ENCODE results near the gene ANKS1B.
"Not testable (repeated sequence)": the region's sequence is repeated elsewhere in the genome, so short reads cannot be mapped to it uniquely, and the experiment has no call there.

ANKS1B gene

DNA sequence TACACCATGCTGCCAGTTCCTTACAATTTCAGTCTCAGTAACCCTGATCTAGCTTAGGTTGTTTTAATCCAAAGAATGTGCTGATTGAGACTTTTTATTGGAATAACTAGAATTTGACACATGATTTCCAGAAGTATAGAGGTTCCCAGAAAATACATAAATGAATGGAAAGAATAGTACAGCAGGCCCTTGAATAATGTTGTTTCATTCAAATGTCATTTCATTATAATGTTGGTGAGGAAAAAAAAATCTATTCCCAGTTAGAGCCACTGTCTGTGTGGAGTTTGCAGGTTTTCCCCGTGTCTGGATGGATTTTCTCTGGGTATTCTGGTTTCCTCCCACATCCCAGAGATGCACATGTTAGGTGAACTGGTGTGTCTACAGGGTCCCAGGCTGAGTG, 610.7 kb downstream of the ANKS1B start:
- DNase-seq (ENCODE audit: low read depth in 2 of 2): no peak

DNA sequence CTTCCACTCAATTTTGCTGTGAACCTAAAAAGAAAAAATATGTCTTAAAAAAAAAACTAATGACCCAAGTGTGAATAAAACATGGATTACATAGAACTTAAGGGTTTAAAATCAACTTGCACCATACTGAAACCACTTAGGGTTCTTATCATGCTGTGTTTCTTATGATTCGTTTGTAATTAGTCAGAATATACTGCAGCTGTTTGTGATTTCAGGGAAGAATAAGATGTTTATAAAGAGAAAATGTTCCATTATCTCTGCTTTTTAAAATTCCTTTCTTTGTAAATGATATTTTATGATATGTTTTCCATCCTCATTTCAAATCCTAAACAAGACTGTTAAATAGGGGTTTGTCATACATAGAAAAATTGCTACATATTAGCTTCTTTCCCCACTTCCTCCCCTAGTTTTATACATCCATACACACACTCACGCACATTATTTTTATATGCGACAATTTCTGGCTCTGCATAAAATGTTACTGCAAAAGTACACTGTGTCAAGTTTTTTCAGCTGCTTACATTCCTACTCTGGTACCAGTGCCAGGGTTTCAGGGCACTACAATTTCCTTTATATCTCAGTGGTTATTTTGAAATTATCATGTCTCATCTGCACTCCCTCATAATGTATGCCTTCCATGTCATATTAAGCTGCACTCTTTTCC, 612.3 kb downstream of the ANKS1B start:
- DNase-seq (ENCODE audit: low read depth in 2 of 2): no peak

DNA sequence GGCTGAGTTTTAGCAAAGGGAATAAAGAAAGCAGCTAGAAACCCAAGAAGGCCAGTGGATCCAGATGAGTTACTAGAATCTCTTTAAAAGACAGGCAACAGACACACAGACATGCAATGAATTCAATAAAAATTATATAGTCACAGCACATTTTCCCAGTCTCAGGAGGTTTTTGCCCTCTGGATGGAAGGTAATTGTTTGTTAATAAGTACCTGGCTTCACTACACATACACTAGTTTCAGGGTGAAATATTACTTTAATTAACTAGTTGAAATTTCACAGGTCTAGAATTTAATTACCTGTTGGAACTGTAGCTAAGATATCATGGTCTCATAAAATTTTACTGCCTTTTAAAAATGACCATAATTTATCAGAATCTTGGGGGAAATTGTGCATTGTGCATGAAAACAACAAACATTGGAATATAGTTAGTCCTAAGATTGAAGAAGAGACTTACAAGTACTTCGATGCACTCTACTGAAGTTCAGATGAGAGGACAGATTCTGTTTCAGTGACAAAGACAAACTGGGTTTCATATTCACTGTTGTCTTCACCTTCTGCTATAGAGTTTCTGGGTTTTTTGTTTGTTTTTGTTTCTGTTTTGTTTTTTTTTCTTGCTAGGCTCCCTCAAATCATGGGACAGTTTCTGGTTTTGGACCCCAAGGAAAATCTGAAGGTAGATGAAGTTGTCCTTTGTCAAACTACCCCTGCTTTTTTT, 614.2 kb downstream of the ANKS1B start:
- no peak for DNase-seq (ENCODE audit: low read depth in 2 of 2)

DNA sequence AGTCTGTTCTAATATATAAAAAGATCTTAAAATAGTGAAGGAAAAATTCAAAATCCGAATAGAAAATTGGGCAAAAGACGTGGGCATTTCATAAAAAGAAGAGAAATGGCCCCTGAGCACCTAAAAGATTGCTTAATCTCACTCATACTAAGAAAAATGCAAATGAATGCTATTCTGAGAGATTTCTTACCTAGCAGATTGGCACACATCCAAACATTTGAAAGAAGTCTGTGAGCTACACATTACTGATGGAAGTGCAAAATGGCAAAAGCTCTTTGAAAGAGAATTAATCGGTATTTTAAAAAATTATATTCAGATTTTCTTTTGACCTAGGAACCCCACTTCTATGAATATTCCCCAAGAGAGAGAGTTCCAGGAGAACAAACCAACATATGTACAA, 617.6 kb downstream of the ANKS1B start:
- DNase-seq (ENCODE audit: low read depth in 2 of 2): no peak

DNA sequence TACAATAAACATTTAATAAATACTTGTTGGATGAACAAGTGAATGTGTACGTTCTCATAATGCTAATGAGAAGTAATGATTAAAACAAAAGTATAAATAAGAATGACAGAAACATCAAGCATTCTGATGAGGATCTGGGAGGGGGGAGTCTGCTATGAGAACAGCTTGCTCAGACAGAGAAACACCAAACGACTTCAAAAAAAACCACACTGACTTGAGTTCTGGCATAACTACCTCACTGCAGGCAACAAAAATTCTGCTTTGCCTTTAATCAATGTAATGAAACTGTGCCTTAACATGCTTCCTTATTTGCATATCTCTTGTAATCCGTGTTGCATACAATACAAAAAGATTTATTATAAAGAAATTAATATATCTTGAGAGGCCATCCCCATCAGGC, 632.5 kb downstream of the ANKS1B start:
- no peak for DNase-seq (ENCODE audit: low read depth in 2 of 2)

DNA sequence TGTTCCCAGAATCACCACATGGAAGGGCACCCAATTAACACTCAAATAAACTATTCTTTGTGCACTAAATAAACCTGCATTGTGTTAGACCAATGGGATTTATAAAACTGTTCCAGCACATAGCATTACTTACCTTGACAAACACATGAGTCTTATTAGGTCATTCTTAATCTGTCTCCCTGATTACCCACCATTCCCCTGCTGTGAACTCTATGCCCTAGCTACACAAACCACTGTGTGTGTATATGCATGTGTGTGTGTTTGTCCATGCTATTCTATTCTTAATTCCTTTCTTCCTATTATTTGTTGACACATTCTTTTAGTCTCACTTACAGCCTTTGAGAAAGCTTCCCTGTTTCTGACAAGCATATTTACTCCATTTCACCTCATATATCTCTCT, 640.8 kb downstream of the ANKS1B start:
- no peak for DNase-seq (ENCODE audit: low read depth in 2 of 2)

DNA sequence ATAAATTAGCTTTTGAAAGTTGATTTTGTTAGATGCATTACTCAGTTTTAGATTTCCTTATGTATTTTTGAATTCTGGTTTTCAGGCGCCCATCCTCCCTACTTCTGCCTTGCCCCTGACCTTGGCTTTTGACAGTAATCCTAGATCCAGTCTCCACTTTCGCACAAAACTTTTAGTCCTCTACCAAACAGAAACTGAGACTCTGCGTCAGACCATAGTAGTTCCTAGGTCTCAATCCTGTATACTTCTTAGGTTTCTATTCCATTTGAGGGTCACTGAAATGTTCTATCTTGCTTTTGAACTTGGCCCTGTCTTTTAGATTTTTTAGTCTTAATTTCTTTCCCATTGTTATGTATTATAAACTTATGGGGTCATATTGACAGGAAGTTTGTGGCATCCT, 645.1 kb downstream of the ANKS1B start:
- no peak for DNase-seq (ENCODE audit: low read depth in 2 of 2)

DNA sequence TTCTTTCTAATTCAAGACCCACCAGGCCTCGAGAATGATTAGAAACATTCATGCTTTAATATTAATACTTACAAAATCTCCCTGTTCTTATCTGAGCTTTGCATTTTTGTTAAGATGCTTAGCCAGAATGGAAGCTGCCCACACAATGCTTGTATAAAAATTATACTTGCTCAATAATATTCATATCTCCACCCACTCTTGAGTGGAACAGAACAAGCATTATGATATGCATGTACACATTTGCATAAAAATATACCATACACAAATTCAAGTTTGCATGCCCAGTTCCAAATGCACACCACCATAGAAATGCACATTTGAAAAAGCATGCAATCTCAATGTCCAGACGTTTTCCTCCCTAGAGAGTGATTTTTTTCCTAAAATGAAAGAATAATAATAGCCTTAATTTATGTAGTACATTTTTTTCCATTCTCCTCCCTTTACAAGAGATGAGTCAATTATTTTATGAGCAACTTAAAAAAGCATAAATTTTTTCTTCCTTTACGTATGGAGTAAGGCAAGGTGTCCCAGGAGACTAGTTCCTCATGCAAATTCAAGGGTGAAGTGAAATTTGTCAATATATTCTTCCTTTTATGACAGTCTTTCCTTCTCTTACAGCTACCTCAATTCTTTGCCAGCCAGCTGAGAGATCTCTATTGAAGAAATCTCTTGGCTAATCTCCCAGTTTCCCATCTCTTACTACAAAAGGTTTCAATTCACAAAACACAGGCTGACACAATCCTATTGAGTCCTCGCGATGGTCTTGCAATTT, 650.3 kb downstream of the ANKS1B start:
- DNase-seq (ENCODE audit: low read depth in 2 of 2): no peak

DNA sequence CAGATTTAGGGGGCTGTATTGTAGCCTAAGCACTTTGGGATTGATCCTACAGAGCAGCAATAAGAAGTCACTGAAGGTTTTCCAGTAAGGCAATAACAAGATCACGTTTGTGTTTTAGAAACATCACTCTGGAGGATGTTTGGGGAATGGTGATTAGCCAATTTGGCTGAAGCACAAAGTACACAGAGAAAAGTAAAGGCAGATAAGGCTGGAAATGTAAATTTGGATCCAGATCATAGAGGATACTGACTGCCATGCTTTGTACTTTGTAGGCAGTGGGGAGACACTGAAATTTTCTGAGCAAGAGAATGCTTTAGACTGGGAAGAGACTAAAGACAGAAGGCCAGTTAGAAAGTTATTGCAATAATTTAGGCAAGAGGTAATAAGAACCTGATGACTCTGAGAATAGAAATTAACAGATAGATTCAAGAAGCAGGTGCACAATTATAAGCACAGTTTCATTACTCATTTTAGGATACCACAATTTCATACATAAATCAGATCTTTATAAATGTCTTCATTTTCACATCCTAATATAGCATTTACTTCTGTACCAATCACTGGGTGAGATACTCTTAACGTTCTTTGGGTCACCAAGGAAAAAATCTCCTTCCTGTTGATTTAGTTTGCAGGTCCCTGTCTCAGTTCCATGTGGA, 651.7 kb downstream of the ANKS1B start:
- DNase-seq (ENCODE audit: low read depth in 2 of 2): no peak

DNA sequence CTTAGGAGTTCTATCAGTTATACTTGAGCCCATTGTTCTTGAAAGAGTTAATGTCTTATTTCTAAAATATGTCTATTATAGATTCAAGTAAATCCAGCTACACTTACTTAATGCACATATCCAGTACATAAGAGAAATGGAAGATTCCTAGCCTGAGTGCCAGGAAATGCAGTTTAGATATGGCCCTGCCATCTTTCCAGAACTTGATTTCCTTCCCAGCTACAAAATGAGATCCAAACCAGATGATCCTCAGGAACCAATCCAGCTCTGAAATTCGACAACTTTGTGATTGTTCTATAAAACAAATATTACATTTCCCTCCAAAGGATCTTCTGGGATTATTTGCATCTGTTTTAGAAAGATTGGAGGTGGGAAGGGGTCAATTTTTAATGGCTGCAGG, 654.5 kb downstream of the ANKS1B start:
- DNase-seq (ENCODE audit: low read depth in 2 of 2): no peak

DNA sequence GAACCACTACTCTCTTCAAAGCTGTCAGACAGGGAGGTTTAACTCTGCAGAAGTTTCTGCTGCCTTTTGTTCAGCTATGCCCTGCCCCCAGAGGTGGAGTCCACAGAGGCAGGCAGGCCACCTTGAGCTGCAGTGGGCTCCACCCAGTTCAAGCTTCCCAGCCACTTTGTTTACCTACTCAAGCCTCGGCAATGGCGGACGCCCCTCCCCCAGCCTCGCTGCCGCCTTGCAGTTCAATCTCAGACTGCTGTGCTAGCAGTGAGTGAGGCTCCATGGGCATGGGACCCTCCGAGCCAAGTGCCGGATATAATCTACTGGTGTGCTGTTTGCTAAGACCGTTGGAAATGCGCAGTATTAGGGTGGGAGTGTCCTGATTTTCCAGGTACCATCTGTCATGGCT, 663.5 kb downstream of the ANKS1B start:
- not testable (repeated sequence) for DNase-seq (ENCODE audit: low read depth in 2 of 2)

DNA sequence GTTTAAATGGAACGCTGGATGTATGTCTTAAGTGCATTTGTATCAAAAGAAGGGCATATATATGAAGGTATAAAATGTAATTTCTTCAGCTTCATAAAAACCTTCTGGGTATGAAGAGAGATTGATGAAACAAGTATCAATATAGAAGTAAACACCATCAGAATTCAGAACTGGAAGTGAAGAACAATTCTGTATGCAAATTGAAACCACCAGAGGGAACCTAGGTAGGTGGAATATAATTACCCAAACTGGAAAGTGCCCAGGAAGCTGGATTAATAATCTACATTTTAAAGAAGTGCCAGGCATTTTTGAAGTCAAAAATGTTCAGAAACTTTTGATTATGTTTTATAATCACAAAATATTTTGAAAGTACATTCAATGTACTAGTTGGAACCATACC, 673.4 kb downstream of the ANKS1B start:
- no peak for DNase-seq (ENCODE audit: low read depth in 2 of 2)

DNA sequence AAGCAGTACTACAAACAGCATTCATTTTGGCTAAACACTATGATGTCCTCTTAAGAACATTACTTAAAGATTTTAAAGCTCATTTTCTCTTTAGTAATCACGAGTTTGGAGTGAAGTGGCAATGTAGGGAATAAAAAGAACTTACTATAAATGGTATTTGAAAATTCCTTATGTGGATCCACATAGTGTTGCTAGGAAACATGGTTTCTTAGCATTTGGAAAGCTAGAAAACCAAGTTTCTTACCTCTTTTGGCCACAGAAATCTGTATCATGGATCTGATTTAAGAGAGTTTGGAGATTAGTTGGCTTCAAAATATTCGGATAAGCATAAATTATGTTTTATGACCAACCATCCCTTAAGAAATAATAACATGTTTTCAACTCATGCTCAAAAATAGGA, 674.9 kb downstream of the ANKS1B start:
- DNase-seq (ENCODE audit: low read depth in 2 of 2): no peak

DNA sequence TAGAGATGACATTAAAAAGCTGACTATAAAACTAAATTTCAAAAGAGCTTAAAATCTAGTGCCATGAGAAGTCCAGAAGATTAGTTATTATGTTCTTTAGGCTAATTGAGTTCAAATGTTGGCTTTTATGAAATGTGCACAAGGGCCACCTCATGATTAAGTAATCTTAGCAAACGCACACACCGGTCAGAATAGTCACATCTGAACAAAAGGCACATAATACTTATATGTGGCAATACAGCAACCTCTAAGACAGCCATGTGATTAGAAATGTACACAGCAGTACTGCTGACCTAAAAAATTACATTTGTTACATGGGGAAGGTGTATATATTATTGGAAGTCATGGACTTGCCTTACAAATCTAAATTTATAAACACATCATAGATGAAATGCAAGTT, 681.9 kb downstream of the ANKS1B start:
- DNase-seq (ENCODE audit: low read depth in 2 of 2): no peak

DNA sequence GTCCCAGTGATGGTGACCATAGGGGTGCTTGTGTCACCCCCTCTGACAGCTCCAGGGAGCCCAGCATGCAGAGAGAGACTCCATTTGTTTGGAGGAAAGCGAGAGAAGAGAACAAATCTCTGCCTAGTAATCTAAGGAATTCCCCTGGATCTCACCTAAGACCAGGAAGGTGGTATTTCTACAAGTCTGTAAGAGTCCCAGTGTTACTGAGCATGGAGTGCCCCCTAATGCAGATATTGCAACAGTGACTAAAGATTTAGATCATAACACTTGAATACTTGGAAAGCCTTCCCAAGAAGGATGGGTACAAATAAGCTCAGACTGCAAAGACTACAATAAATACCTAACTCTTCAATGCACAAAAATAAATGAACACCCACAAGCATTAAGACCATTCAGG, 697.6 kb downstream of the ANKS1B start:
- DNase-seq (ENCODE audit: low read depth in 2 of 2): no peak

DNA sequence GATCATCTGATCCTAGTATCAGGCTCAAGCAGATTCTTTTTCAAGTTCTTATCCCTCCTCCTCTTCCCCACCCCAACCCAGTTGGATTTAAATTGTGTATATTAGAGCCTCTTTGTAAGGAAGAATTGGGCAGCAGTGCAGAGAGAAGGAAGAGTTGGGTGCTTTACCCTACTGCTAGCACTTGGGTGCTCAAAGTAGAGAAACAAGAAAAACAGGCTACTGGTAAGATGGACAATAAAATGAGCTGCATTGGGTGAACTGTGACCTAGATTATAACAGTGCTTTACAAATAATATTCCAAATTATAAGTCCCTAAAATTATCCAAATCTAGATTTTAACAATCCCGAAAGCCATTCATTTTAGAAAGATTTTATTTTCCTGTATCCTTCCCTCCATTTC, 700.6 kb downstream of the ANKS1B start:
- no peak for DNase-seq (ENCODE audit: low read depth in 2 of 2)

DNA sequence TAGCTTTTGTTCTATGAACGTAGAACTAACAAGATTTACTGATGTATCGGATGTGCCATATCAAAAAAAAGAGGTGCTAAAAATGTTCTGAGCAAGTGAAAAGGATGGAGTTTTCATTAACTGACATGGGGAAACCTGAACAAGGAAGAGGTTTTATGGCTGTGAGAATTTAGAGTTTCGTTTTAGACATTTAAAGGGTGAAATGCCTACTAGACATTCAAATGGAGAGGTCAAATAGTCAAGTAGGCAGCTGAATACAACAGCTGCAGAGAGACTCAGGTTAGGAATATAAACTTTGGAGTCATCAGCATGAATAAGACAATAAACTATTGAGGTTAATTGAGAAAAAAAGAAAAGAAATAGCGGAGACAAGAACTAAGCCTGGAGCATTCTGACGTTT, 702.1 kb downstream of the ANKS1B start:
- DNase-seq (ENCODE audit: low read depth in 2 of 2): no peak

DNA sequence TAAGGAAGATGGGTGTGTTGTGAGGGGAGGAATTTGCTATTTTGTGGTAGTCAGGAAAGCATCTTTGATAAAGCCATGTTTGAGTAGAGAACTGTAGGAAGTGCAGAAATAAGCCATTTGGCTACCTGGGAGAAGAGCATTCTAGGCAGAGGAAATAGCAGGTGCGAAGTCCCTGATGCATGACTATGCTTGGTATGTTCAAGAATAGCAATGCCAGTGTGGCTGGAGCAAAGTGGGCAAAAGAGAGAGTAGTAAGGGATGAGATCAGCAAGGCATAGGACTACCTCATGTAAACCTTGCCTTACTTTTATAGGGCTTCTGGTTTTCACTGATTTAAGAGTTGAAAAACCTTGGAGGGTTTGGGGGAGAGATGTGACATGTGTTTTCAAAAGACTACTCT, 702.6 kb downstream of the ANKS1B start:
- no peak for DNase-seq (ENCODE audit: low read depth in 2 of 2)

DNA sequence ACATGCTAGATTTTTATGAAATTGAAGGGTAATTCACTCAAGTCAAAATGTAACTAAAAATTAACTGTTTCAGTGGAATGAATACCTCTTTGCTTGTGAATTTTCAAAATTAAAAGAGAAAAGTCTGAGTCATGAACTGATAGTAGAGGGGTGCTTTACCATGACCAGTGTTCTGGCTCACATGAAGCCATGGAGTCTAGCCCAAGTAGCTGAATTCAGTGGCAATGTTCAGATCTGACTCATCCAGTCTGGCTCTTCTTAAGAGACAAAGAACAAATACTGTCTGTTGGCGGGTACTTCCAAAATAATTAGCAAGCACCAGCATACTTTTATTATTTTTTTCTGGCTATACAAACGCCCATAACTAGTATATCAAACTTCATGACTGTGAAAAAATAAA, 703.5 kb downstream of the ANKS1B start:
- DNase-seq (ENCODE audit: low read depth in 2 of 2): no peak

DNA sequence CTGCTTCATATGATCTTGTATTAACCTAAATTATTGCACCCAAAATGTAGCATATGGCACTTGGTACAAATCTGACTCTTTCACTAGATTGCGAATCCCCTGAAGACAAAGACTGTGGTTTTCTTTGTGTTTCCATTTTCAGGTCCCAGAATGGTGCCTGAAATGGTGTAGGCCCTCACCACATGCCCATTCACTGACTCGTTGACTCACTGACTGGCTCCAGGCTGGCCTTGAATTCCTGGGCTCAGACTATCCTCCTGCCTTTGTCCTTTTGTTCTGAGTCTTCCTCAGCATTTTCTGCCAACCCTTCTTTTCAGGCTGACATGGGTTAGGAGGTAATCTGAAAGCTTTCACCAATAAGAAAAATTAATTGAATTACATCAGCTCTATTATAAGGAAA, 705.8 kb downstream of the ANKS1B start:
- no peak for DNase-seq (ENCODE audit: low read depth in 2 of 2)

DNA sequence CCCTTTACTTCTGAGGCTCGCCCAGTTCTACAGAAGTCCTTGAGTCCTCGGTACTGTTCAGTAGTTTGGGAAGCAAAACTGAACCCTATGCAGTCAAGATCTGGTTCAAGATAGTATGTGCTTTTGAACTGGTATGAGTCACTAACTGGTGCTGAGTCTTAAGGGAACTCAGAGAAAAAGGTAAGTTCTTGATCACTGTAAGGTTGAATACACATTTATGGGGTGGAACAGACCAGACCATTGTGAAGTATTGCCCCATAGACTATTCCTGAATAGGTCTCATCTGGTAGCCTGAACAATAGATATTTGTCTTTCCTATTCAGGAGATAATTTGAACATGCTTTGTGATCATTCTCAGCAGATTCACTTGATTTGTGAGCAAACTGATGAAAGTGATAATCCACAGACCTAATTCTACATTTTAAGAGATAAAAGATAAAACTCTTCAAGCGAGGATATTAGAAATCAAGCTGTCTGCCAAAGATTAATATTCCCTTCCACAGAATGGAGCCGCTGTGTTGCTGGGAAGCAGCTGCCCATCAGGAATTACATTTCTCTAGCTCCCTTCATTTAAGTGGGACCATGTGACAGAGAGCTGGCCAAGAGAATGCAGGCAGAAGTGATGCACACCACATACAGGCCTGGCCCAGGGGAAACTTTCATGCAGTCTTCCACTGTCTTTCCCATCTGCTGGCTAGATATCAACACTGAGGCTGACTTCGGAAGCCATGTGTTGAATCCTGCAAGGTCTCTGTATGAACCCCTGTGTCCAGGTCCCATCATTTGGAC, 707.0 kb downstream of the ANKS1B start:
- DNase-seq (ENCODE audit: low read depth in 2 of 2): no peak

DNA sequence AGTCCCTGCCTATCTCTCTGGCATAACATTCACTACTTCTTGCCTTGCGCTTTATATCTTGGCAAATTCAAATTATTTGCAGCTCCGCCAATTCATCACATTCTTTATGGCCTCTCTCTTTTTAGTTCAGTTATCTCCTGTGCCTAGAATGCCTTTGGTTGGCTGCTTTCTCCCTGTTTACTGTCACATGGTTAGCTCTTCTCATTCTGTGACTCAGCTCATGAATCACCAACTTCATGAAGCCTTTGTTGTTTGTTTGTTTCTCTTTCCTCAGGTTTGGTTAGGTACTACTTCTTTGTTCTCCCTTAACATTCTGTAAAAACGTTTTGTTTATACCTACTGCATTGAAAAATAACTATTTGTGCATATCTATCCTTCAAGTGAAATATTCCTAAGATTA, 713.7 kb downstream of the ANKS1B start:
- DNase-seq (ENCODE audit: low read depth in 2 of 2): no peak
